Measurements from ENCODE around the gene SF1. TPM values are rescaled to one million over a fixed set of nuclear protein-coding genes. Genes with fewer than 3 reads are reported as not detected.

Gene SF1
- total and polyA plus RNA-seq, 2 donors = 49.5 to 134 TPM

DNA sequence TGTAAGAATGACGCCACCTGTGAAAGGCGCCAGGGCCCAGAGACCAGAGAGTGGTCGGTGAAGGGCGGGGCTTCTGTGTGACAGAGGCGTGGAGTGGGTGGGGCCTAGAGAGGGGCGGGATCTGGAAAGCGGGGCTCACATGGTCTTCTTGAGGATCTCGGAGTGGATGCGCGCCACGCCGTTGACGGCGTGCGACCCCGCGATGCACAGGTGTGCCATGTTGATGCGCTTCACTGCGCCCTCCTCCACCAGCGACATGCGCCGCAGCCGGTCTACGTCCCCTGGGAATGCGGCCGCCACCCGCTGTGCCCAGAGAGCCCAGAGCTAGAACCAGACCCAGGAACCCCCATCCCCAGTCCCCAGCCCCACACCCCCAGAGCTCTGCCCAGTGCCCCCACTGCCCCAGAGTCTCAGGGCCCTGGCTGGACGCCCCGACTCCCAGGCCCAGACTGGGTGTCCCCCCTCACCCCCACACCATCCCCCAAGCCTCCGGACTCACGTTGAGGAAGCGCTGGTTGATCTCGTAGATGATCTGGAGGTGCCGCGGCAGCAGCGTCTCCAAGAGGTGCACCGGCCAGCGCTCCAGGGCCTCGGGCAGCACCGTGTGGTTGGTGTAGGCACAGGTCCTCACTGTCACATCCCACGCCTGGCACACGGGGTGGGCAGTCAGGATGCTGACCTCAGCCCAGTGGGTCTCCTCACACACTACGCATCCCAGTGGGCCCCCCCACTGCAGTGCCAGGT, 24.8 kb downstream of the SF1 start:
- Histone ChIP-seq H3K27ac (ENCODE audit: low read depth in 1 of 2, low read length in 1 of 2) (no peak overlapping the region), H3K27me3 (ENCODE audit: control insufficient read depth in 2 of 2, insufficient read depth in 1 of 2, low read length in 1 of 2) (no peaks in the 10 kb centered on the region), H3K4me3 (ENCODE audit: low read length in 2 of 2) (no peak overlapping the region), H3K4me1 (ENCODE audit: control insufficient read depth in 2 of 2, insufficient read depth in 2 of 2, low read length in 2 of 2) (no peaks in the 10 kb centered on the region), H3K36me3 (ENCODE audit: control insufficient read depth in 2 of 2, insufficient read depth in 2 of 2, low read length in 1 of 2) (peaks cover 2 to 16% of the 10 kb centered on the region in 2 donors), H3K9me3 (ENCODE audit: control insufficient read depth in 2 of 2, insufficient read depth in 1 of 2, low read length in 1 of 2) (no peaks in the 10 kb centered on the region)
- 96% methylated on average over 43 of the region's 43 CpGs for WGBS
- no peak for DNase-seq (ENCODE audit: low read depth in 6 of 9, low spot score in 9 of 9)

DNA sequence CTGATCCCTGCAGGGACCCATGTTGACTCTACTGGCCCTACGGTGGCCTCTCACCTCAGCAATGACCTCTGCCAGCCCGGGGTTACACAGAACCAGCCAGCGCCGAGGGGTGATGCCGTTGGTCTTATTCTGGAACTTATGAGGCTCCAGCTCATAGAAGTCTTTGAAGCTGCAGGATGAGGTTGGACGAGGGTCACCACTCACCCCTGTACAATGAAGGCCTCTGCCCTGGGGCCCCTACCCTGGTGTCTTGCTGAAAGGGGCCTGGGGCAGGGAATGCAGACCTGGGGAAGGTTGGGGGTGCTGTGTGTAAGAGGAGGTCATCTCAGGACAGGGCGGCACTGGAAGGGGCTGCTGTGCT, 25.3 kb downstream of the SF1 start:
- peaks cover 0 to 3% of the 10 kb centered on the region in 2 donors for H3K4me1 ChIP-seq (ENCODE audit: control insufficient read depth in 2 of 2, insufficient read depth in 2 of 2, low read length in 2 of 2)
- H3K36me3 ChIP-seq (ENCODE audit: control insufficient read depth in 2 of 2, insufficient read depth in 2 of 2, low read length in 1 of 2) = peaks cover 2 to 16% of the 10 kb centered on the region in 2 donors
- 98% methylated on average over 7 of the region's 7 CpGs for WGBS
- no peak for DNase-seq (ENCODE audit: low read depth in 6 of 9, low spot score in 9 of 9)
- H3K27me3 ChIP-seq (ENCODE audit: control insufficient read depth in 2 of 2, insufficient read depth in 1 of 2, low read length in 1 of 2) = no peaks in the 10 kb centered on the region
- no peaks in the 10 kb centered on the region for H3K9me3 ChIP-seq (ENCODE audit: control insufficient read depth in 2 of 2, insufficient read depth in 1 of 2, low read length in 1 of 2)
- no peak overlapping the region for H3K27ac ChIP-seq (ENCODE audit: low read depth in 1 of 2, low read length in 1 of 2)
- H3K4me3 ChIP-seq (ENCODE audit: low read length in 2 of 2) = no peak overlapping the region

DNA sequence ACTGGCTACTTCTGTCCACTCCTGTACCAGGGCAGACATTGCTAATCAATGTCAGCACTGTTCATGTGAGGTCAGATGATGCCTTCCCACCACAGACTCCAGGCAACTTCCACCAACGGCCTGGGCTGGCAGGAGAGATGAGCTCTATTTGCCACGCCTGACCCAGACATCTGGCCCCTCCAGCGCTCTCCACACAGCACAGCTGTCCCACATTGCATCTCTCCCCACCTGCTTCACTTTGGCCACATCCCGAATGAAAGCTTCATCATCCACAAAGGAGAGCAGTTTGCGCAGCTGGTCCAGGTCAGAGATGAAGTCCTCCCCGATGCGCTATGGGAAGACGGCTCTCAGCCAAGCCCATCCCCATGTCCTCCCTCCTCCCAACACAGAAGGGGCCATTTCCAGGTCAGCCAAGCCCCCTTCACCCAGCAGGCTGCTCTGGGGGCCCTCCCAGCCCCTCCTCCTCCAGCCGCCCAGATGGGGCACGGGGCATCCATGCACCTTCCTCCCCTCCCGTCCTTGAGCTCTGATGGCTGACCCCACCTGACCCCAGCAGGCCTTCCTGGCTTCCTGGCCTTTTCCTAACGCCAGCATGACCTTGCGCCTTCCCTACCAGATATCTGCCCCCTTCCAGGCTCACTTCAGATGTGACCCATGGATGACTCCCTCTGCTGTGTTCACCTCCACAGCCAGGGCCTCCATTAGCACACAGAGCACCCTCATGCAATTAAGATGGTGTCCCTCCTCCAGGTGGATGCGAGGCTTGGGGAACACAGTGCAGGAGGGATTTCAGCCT, 26.0 kb downstream of the SF1 start:
- Histone ChIP-seq H3K27ac (ENCODE audit: low read depth in 1 of 2, low read length in 1 of 2) (no peak overlapping the region), H3K4me1 (ENCODE audit: control insufficient read depth in 2 of 2, insufficient read depth in 2 of 2, low read length in 2 of 2) (peaks cover 0 to 4% of the 10 kb centered on the region in 2 donors), H3K27me3 (ENCODE audit: control insufficient read depth in 2 of 2, insufficient read depth in 1 of 2, low read length in 1 of 2) (no peaks in the 10 kb centered on the region), H3K36me3 (ENCODE audit: control insufficient read depth in 2 of 2, insufficient read depth in 2 of 2, low read length in 1 of 2) (peaks cover 2 to 16% of the 10 kb centered on the region in 2 donors), H3K9me3 (ENCODE audit: control insufficient read depth in 2 of 2, insufficient read depth in 1 of 2, low read length in 1 of 2) (no peaks in the 10 kb centered on the region), H3K4me3 (ENCODE audit: low read length in 2 of 2) (no peak overlapping the region)
- DNase-seq (ENCODE audit: low read depth in 6 of 9, low spot score in 9 of 9) = no peak
- 96% methylated on average over 14 of the region's 14 CpGs for WGBS

DNA sequence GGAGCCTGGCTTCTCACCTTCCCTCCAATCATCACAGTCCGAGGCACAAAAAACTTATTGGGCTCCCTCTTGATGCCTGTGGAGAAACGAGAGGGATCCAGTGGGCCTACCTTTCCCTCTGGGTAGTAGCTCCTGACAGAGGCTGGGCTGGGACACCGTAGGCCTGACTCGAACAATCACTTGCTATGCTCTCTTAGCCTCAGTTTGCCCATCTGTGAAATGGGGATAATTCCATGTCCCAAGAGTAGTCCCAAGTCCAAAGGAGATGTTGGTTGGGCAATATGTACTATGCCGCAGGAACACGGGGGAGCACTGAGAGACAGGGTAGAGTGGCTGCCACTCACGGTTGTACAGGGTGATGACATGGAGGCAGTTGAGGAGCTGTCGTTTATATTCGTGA, 26.8 kb downstream of the SF1 start:
- WGBS = 99% methylated on average over 9 of the region's 9 CpGs
- no peak overlapping the region for H3K4me3 ChIP-seq (ENCODE audit: low read length in 2 of 2)
- no peak overlapping the region for H3K27ac ChIP-seq (ENCODE audit: low read depth in 1 of 2, low read length in 1 of 2)
- H3K36me3 ChIP-seq (ENCODE audit: control insufficient read depth in 2 of 2, insufficient read depth in 2 of 2, low read length in 1 of 2) = peaks cover 2 to 16% of the 10 kb centered on the region in 2 donors
- H3K4me1 ChIP-seq (ENCODE audit: control insufficient read depth in 2 of 2, insufficient read depth in 2 of 2, low read length in 2 of 2) = peaks cover 0 to 11% of the 10 kb centered on the region in 2 donors
- DNase-seq (ENCODE audit: low read depth in 6 of 9, low spot score in 9 of 9) = no peak
- peaks cover 0 to 4% of the 10 kb centered on the region in 2 donors for H3K9me3 ChIP-seq (ENCODE audit: control insufficient read depth in 2 of 2, insufficient read depth in 1 of 2, low read length in 1 of 2)
- no peaks in the 10 kb centered on the region for H3K27me3 ChIP-seq (ENCODE audit: control insufficient read depth in 2 of 2, insufficient read depth in 1 of 2, low read length in 1 of 2)

DNA sequence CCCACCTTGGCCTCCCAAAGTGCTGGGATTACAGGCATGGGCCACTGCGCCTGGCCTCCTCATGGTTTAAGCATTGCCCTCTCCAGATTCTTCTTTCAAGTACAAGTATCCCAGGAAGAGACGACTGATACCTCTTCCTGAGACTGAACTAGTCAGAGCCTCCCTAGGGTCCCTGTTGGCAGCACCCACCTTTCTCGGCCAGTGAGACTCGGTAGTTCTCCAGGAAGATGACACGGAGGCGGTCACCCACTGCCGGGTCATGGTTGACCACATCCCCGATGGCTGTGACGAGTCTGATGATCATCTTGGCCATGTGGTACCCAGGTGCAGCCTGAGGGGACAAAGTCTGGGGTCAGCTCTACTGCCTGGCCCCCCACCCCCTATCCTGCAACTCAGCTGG, 27.2 kb downstream of the SF1 start:
- Histone ChIP-seq H3K27ac (ENCODE audit: low read depth in 1 of 2, low read length in 1 of 2) (no peak overlapping the region), H3K4me1 (ENCODE audit: control insufficient read depth in 2 of 2, insufficient read depth in 2 of 2, low read length in 2 of 2) (peaks cover 4 to 16% of the 10 kb centered on the region in 2 donors), H3K27me3 (ENCODE audit: control insufficient read depth in 2 of 2, insufficient read depth in 1 of 2, low read length in 1 of 2) (no peaks in the 10 kb centered on the region), H3K4me3 (ENCODE audit: low read length in 2 of 2) (no peak overlapping the region), H3K9me3 (ENCODE audit: control insufficient read depth in 2 of 2, insufficient read depth in 1 of 2, low read length in 1 of 2) (peaks cover 0 to 7% of the 10 kb centered on the region in 2 donors), H3K36me3 (ENCODE audit: control insufficient read depth in 2 of 2, insufficient read depth in 2 of 2, low read length in 1 of 2) (peaks cover 2 to 16% of the 10 kb centered on the region in 2 donors)
- DNase-seq (ENCODE audit: low read depth in 6 of 9, low spot score in 9 of 9) = no peak
- 97% methylated on average over 9 of the region's 9 CpGs for WGBS

DNA sequence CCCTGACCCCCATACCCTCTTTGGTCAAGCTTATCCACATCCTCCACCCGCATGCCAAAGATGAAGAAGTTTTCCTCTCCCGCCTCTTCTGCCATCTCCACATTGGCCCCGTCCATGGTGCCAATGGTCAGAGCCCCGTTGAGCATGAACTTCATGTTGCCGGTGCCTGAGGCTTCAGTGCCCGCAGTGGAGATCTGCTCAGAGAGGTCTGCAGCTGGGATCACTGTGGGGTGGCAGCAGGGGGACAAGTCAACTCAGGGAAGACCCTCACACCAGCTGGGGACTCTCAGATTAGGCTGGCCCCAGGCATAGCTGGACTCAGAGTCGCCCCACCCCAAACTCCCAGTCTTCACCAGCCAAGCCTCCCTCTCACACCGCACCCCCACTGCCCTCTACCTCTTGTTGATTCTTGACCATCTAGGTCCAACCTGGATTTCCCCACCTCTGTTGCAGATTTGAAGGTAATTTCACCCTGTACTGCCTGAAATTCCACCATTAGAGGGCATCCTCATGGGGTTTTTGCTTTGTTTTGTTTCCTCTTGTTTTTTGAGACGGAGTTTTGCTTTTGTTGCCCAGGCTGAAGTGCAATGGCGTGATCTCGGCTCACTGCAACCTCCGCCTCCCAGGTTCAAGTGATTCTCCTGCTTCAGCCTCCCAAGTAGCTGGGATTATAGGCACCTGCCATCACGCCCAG, 27.8 kb downstream of the SF1 start:
- Histone ChIP-seq H3K27me3 (ENCODE audit: control insufficient read depth in 2 of 2, insufficient read depth in 1 of 2, low read length in 1 of 2) (no peaks in the 10 kb centered on the region), H3K4me3 (ENCODE audit: low read length in 2 of 2) (no peak overlapping the region), H3K9me3 (ENCODE audit: control insufficient read depth in 2 of 2, insufficient read depth in 1 of 2, low read length in 1 of 2) (peaks cover 0 to 7% of the 10 kb centered on the region in 2 donors), H3K27ac (ENCODE audit: low read depth in 1 of 2, low read length in 1 of 2) (no peak overlapping the region), H3K36me3 (ENCODE audit: control insufficient read depth in 2 of 2, insufficient read depth in 2 of 2, low read length in 1 of 2) (peaks cover 2 to 16% of the 10 kb centered on the region in 2 donors), H3K4me1 (ENCODE audit: control insufficient read depth in 2 of 2, insufficient read depth in 2 of 2, low read length in 2 of 2) (peaks cover 5 to 22% of the 10 kb centered on the region in 2 donors)
- DNase-seq (ENCODE audit: low read depth in 6 of 9, low spot score in 9 of 9) = no peak
- WGBS = 95% methylated on average over 13 of the region's 13 CpGs

DNA sequence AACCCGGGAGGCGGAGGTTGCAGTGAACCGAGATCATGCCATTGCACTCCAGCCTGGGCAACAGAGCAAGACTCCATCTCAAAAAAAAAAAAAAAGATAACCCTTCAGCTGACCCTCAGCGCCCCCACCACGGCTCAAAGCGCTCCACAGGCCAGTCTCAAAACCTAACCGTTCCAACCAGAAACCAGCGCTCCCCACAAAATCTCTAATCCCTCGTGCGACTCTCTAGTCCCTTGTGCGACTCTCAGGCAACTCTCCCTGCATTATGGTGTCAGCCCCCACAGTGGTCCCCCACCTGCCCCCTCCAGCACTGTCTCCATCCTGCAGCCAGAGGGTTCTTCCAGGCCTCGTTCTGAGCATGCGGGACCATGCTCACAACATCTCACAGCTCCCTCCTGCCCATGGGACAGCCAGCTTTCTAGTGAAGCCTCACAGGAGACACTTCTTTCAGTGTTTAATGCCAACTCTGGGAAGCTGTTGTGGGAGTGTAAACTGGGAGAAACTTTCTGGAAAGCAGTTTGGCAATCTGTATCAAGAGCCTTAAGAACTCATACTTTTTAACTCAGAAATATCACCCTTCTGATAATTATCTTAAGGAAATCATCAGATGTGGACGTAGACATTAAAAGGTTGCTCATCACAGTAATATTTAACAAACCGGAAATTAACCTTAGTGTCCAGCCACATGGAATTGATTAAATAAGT, 30.2 kb downstream of the SF1 start:
- Histone ChIP-seq H3K27me3 (ENCODE audit: control insufficient read depth in 2 of 2, insufficient read depth in 1 of 2, low read length in 1 of 2) (peaks cover 0 to 15% of the 10 kb centered on the region in 2 donors), H3K27ac (ENCODE audit: low read depth in 1 of 2, low read length in 1 of 2) (no peak overlapping the region)

DNA sequence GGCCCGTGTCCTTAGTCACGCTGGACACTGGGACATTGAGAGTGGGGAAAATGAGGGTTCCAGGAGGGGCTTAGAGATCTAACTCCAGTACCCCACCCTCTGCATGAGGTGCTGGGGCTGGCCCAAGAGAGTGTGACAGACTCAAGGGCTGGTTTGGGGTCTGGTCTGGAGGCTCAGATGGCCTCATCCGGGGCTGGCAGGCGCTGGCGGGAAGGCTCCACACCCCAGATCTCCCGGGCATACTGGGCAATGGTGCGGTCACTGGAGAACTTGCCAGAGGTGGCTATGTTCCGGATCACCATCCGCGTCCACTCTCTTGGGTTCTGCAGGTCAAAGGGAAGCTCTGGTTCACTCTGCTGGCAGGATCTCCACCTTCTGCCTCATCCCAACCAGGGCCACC, 31.9 kb downstream of the SF1 start:
- WGBS = 82% methylated on average over 10 of the region's 10 CpGs
- H3K9me3 ChIP-seq (ENCODE audit: control insufficient read depth in 2 of 2, insufficient read depth in 1 of 2, low read length in 1 of 2) = peaks cover 0 to 7% of the 10 kb centered on the region in 2 donors
- peaks cover 0 to 2% of the 10 kb centered on the region in 2 donors for H3K36me3 ChIP-seq (ENCODE audit: control insufficient read depth in 2 of 2, insufficient read depth in 2 of 2, low read length in 1 of 2)
- H3K27me3 ChIP-seq (ENCODE audit: control insufficient read depth in 2 of 2, insufficient read depth in 1 of 2, low read length in 1 of 2) = peaks cover 0 to 31% of the 10 kb centered on the region in 2 donors
- no peak overlapping the region for H3K4me3 ChIP-seq (ENCODE audit: low read length in 2 of 2)
- H3K27ac ChIP-seq (ENCODE audit: low read depth in 1 of 2, low read length in 1 of 2) = peak overlapping the region; percentile 71 to 96
- H3K4me1 ChIP-seq (ENCODE audit: control insufficient read depth in 2 of 2, insufficient read depth in 2 of 2, low read length in 2 of 2) = peaks cover 18 to 56% of the 10 kb centered on the region in 2 donors
- DNase-seq (ENCODE audit: low read depth in 6 of 9, low spot score in 9 of 9) = no peak

More for the DNA sequence above, 30.2 kb downstream of the SF1 start:
- Histone ChIP-seq H3K36me3 (ENCODE audit: control insufficient read depth in 2 of 2, insufficient read depth in 2 of 2, low read length in 1 of 2) (peaks cover 2 to 6% of the 10 kb centered on the region in 2 donors), H3K4me3 (ENCODE audit: low read length in 2 of 2) (no peak overlapping the region), H3K4me1 (ENCODE audit: control insufficient read depth in 2 of 2, insufficient read depth in 2 of 2, low read length in 2 of 2) (peaks cover 11 to 40% of the 10 kb centered on the region in 2 donors), H3K9me3 (ENCODE audit: control insufficient read depth in 2 of 2, insufficient read depth in 1 of 2, low read length in 1 of 2) (peaks cover 0 to 7% of the 10 kb centered on the region in 2 donors)
- 96% methylated on average over 15 of the region's 15 CpGs for WGBS
- DNase-seq (ENCODE audit: low read depth in 6 of 9, low spot score in 9 of 9) = no peak
